Measurements from ENCODE around the gene PLA2G2C. TPM values are rescaled to one million over a fixed set of nuclear protein-coding genes. Genes with fewer than 3 reads are reported as not detected.

Gene PLA2G2C
- total and polyA plus RNA-seq, 2 of the 8 experiments (the other 6 are each of a cell fraction or from before 2014, with no cell fraction given), result not detected

- no peaks in the 10 kb centered on the region for H3K36me3 ChIP-seq (ENCODE audit: control insufficient read depth in 2 of 4, insufficient read depth in 4 of 4, low read length in 3 of 4)
- H3K56ac ChIP-seq (replicated peaks; ENCODE audit: insufficient read length, low read depth, low read length), result no peak overlapping the region
- no peak overlapping the region for H3K23ac ChIP-seq (ENCODE audit: insufficient read length)
- WGBS, 2 experiments (ENCODE audit: extremely low coverage in 1 of 2, insufficient coverage in 1 of 2, insufficient read length in 1 of 2, insufficient replicate concordance in 2 of 2, low coverage in 1 of 2, low lambda C conversion rate in 2 of 2, missing lambda C conversion rate in 1 of 2), result 88% methylated on average over 4 of the region's 4 CpGs; no CpG with 5 or more reads in 1 of the 2 experiments
- H2BK15ac ChIP-seq (ENCODE audit: low read length), result no peak overlapping the region
- no peak overlapping the region for H2AFZ ChIP-seq (ENCODE audit: low read length)
- no peak overlapping the region for H3K9ac ChIP-seq (replicated peaks in 1 of 4; ENCODE audit: extremely low read depth in 1 of 4, low read depth in 3 of 4, low read length in 3 of 4)
- no peak overlapping the region for H4K8ac ChIP-seq (ENCODE audit: extremely low read depth, insufficient read depth, low read length)
- H2BK20ac ChIP-seq (ENCODE audit: low read length), result no peak overlapping the region
- no peak for FAIRE-seq
- H3K9me3 ChIP-seq (ENCODE audit: insufficient read depth in 2 of 2, low read depth in 1 of 2, low read length in 1 of 2), result no peaks in the 10 kb centered on the region
- no peak overlapping the region for H2BK120ac ChIP-seq (replicated peaks; ENCODE audit: low read depth, low read length)
- CTCF ChIA-PET (ENCODE audit: partially characterized antibody), result interaction anchor here (0.7 to 4.4 kb wide), 11 partner anchors 10 to 268 kb away, joined by 3 to 31 read pairs (median 3); no protein-coding TSS in a partner anchor
- DNase-seq (ENCODE audit: low read depth in 1 of 2, low spot score in 2 of 2), result no peak
- no peak overlapping the region for H3K4me2 ChIP-seq (ENCODE audit: insufficient read depth in 1 of 2, low read depth in 2 of 2, low read length in 2 of 2)
- no peak for TF ChIP-seq RNF2 (IDR thresholded peaks at IDR 0.05; ENCODE audit: borderline replicate concordance, low read depth, low read length, missing control alignments, poor library complexity, severe bottlenecking)
- no peak for TF ChIP-seq ATF3 (IDR thresholded peaks at IDR 0.05; ENCODE audit: insufficient read depth, low read depth, low read length)
- TF ChIP-seq ATF2 (IDR thresholded peaks at IDR 0.05; ENCODE audit: low read length), result no peak
- no peak for TF ChIP-seq HDAC2 (IDR thresholded peaks at IDR 0.05; ENCODE audit: borderline replicate concordance in 1 of 2, low read depth in 2 of 2, low read length in 2 of 2)
- no peak for TF ChIP-seq GTF2F1 (IDR thresholded peaks at IDR 0.05; ENCODE audit: borderline replicate concordance, low read depth, low read length)
- TF ChIP-seq SP1 (IDR thresholded peaks at IDR 0.05; ENCODE audit: low read depth, low read length), result no peak
- TF ChIP-seq TEAD4 (IDR thresholded peaks at IDR 0.05; ENCODE audit: low read depth, low read length), result no peak
- TF ChIP-seq MAX (IDR thresholded peaks at IDR 0.05), result no peak
- TF ChIP-seq RAD21 (IDR thresholded peaks at IDR 0.05 in 1 of 2, conservative IDR thresholded peaks at IDR 0.05 in 1 of 2; ENCODE audit: low read depth in 2 of 2, low read length in 2 of 2), result no peak
- H3K4me3 ChIP-seq (ENCODE audit: extremely low read depth in 1 of 4, insufficient read depth in 2 of 4, low read depth in 3 of 4, low read length in 4 of 4), result no peak overlapping the region
- no peak overlapping the region for H2BK5ac ChIP-seq (ENCODE audit: low read depth, low read length)
- POLR2A ChIA-PET (ENCODE audit: partially characterized antibody), result interaction anchor here (0.5 to 1.1 kb wide), 2 partner anchors 8 to 41 kb away, joined by 3 to 4 read pairs; no protein-coding TSS in a partner anchor
- no peak overlapping the region for H2BK12ac ChIP-seq (ENCODE audit: low read depth, low read length)
- no peak overlapping the region for H4K91ac ChIP-seq (replicated peaks; ENCODE audit: insufficient read length, low read length)
- no peak overlapping the region for H3K27ac ChIP-seq (ENCODE audit: low read depth, low read length)
- peaks cover 6 to 10% (median 9%) of the 10 kb centered on the region in 4 experiments; a peak in 4 of 7 replicates for H3K4me1 ChIP-seq (replicated peaks in 1 of 4; ENCODE audit: control insufficient read depth in 3 of 4, insufficient read depth in 4 of 4, low read length in 3 of 4)
- no peaks in the 10 kb centered on the region for H4K20me1 ChIP-seq (replicated peaks in 1 of 2; ENCODE audit: control insufficient read depth in 1 of 2, insufficient read depth in 2 of 2, low read length in 2 of 2)
- H3K27me3 ChIP-seq (replicated peaks in 1 of 4; ENCODE audit: control insufficient read depth in 3 of 4, extremely low read depth in 1 of 4, insufficient read depth in 3 of 4, low read length in 3 of 4), result peaks cover 0 to 13% (median 9%) of the 10 kb centered on the region in 4 experiments; a peak in 5 of 7 replicates
- H3K79me1 ChIP-seq (ENCODE audit: low read depth, low read length), result no peaks in the 10 kb centered on the region
- no peaks in the 10 kb centered on the region for H3K79me2 ChIP-seq (ENCODE audit: control insufficient read depth in 1 of 2, insufficient read depth in 2 of 2, low read length in 2 of 2)
- H3K23me2 ChIP-seq (ENCODE audit: low read depth, low read length), result peaks cover 4% of the 10 kb centered on the region; the same call in 1 of the 2 replicates
- H4K5ac ChIP-seq (ENCODE audit: insufficient read length, low read depth, low read length), result no peak overlapping the region
- no peak overlapping the region for H3K4ac ChIP-seq (replicated peaks; ENCODE audit: insufficient read length, low read depth, low read length)
- no peak overlapping the region for H2AK5ac ChIP-seq (ENCODE audit: low read depth, low read length)
- H3K18ac ChIP-seq (ENCODE audit: extremely low read depth, low read length), result no peak overlapping the region
- H3K14ac ChIP-seq (ENCODE audit: insufficient read length), result no peak overlapping the region
Observed at GRCh38 chr1:20188455-20188817, 2.1 kb upstream of the PLA2G2C start.

Measured in H1 (cell line).